Esophagus squamous epithelium (tissue), 4 donors: ENCODE data around the gene GABRP.

Experiments
- CTCF ChIP-seq, 6 experiments: fragments of 450-650 bp in 4 of 6; fragments of 200-600 bp in 2 of 6; sonication (generic) in 2 of 6; IDR thresholded peaks; one replicate each; pipeline ENCODE4 v1.5.1; 2016 to 2019; ENCODE audit warnings: antibody characterized with exemption in 6 of 6, mild to moderate bottlenecking in 4 of 6, moderate library complexity in 4 of 6
- POLR2A ChIP-seq, 4 donors: fragments of 450-650 bp; IDR thresholded peaks; one replicate each; pipeline ENCODE4 v1.6.1; 2017; ENCODE audit warnings: antibody characterized with exemption in 4 of 4, mild to moderate bottlenecking in 4 of 4, moderate library complexity in 3 of 4

DNA sequence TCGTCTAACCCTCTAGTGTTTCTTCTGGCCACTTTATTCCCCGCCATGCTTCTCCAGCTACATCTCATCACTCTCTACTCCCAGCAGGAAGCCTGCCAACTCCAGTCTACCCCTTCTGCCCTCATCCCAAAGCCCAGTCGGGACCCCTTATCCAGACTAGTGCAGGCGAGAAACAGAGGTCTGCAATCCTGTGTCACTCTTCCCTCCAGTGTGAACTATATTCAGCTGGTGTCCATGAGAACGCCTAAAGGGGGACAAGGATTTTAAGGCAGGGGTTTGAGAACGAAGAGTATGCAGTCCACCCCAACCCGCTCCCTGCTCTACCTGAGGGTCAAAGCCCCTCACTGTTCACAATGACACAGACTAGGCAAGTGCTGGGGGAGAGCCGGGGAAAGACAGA lies 41.7 kb upstream of the GABRP start:
- TF ChIP-seq CTCF (IDR thresholded peaks at IDR 0.05) (no peak), POLR2A (IDR thresholded peaks at IDR 0.05) (no peak)
